H9 (cell line): Measurements from ENCODE around the gene SHC1. TPM values are rescaled to one million over a fixed set of nuclear protein-coding genes. Genes with fewer than 3 reads are reported as not detected.

Experiments used
- DNase-seq: peaks from one replicate; pipeline ENCODE4 v3.0.0-alpha.2; 2017
- H2AFZ ChIP-seq: one replicate; pipeline ENCODE4 v1.6.1; 2013; ENCODE audit warnings: mild to moderate bottlenecking, low read length, control low read depth, moderate library complexity
- H2AK5ac ChIP-seq: 2 replicates; pipeline ENCODE4 v1.6.1; 2013; ENCODE audit warnings: low read length, control low read depth, mixed read lengths; ENCODE audit not compliant: insufficient read length
- H2BK120ac ChIP-seq: one replicate; pipeline ENCODE4 v1.6.1; 2013; ENCODE audit warnings: low read depth, mild to moderate bottlenecking, low read length, control low read depth, inconsistent platforms; ENCODE audit not compliant: poor library complexity, severe bottlenecking
- H2BK12ac ChIP-seq: 2 replicates; pipeline ENCODE4 v1.6.1; 2013; ENCODE audit warnings: low read length, control low read depth, mixed read lengths, low read depth; ENCODE audit not compliant: insufficient read length
- H2BK15ac ChIP-seq: 2 replicates; pipeline ENCODE4 v1.6.1; 2013; ENCODE audit warnings: low read depth, low read length, control low read depth
- H2BK20ac ChIP-seq: one replicate; pipeline ENCODE4 v1.6.1; 2013; ENCODE audit warnings: low read depth, mild to moderate bottlenecking, low read length, control low read depth, inconsistent platforms; ENCODE audit not compliant: poor library complexity, severe bottlenecking
- H2BK5ac ChIP-seq: 2 replicates; pipeline ENCODE4 v1.6.1; 2013; ENCODE audit warnings: low read length, control low read depth, mixed read lengths; ENCODE audit not compliant: insufficient read length
- H3K14ac ChIP-seq: 2 replicates; pipeline ENCODE4 v1.6.1; 2013; ENCODE audit warnings: low read length, control low read depth; ENCODE audit not compliant: insufficient read depth
- H3K18ac ChIP-seq: 2 replicates; pipeline ENCODE4 v1.6.1; 2013; ENCODE audit warnings: low read depth, mild to moderate bottlenecking, mixed read lengths, low read length, control low read depth; ENCODE audit not compliant: insufficient read length
- H3K23ac ChIP-seq: 2 replicates; pipeline ENCODE4 v1.6.1; 2013; ENCODE audit warnings: low read length, control low read depth, mixed read lengths, low read depth; ENCODE audit not compliant: insufficient read length
- H3K23me2 ChIP-seq: 2 replicates; pipeline ENCODE4 v1.6.1; 2013; ENCODE audit warnings: low read depth, mild to moderate bottlenecking, mixed read lengths, low read length, control low read depth; ENCODE audit not compliant: insufficient read length, poor library complexity, severe bottlenecking
- H3K27ac ChIP-seq: 2 replicates; pipeline ENCODE4 v1.5.1; 2013; ENCODE audit warnings: low read length, control low read depth, mixed read lengths, low read depth; ENCODE audit not compliant: insufficient read length
- H3K27me3 ChIP-seq: 2 replicates; pipeline ENCODE4 v1.6.1; 2013; ENCODE audit warnings: low read length, control low read depth, inconsistent platforms; ENCODE audit not compliant: insufficient read depth
- H3K4ac ChIP-seq: 2 replicates; pipeline ENCODE4 v1.6.1; 2013; ENCODE audit warnings: low read depth, mild to moderate bottlenecking, control low read depth, inconsistent platforms, low read length, moderate library complexity
- H3K4me1 ChIP-seq: 2 replicates; pipeline ENCODE4 v1.6.1; 2013; ENCODE audit warnings: low read length, control low read depth, inconsistent platforms; ENCODE audit not compliant: insufficient read depth
- H3K4me2 ChIP-seq: 2 replicates; pipeline ENCODE4 v1.6.1; 2013; ENCODE audit warnings: low read length, control low read depth, mixed read lengths; ENCODE audit not compliant: insufficient read length, insufficient read depth
- H3K56ac ChIP-seq: 2 replicates; pipeline ENCODE4 v1.6.1; 2013; ENCODE audit warnings: low read depth, mild to moderate bottlenecking, mixed read lengths, low read length, control low read depth; ENCODE audit not compliant: insufficient read length
- H3K79me1 ChIP-seq: 2 replicates; pipeline ENCODE4 v1.6.1; 2013; ENCODE audit warnings: low read depth, mild to moderate bottlenecking, moderate library complexity, low read length, control low read depth, inconsistent platforms; ENCODE audit not compliant: insufficient read depth, poor library complexity, severe bottlenecking
- H3K79me2 ChIP-seq: 2 replicates; pipeline ENCODE4 v1.6.1; 2013; ENCODE audit warnings: low read length, control low read depth, inconsistent platforms; ENCODE audit not compliant: insufficient read depth
- H3K9ac ChIP-seq: 2 replicates; pipeline ENCODE4 v1.6.1; 2013; ENCODE audit warnings: low read length, control low read depth, mixed read lengths; ENCODE audit not compliant: insufficient read length; ENCODE audit errors: extremely low read depth
- H3K9me3 ChIP-seq: one replicate; pipeline ENCODE4 v1.6.1; 2013; ENCODE audit warnings: low read depth, low read length, inconsistent platforms; ENCODE audit not compliant: control insufficient read depth
- H3T11ph ChIP-seq: one replicate; pipeline ENCODE4 v1.6.1; 2013; ENCODE audit warnings: mild to moderate bottlenecking, low read length, control low read depth, inconsistent platforms
- H4K20me1 ChIP-seq: one replicate; pipeline ENCODE4 v1.6.1; 2013; ENCODE audit not compliant: control insufficient read depth, insufficient read length, insufficient read depth
- H4K5ac ChIP-seq: 2 replicates; pipeline ENCODE4 v1.6.1; 2013; ENCODE audit warnings: low read depth, mild to moderate bottlenecking, mixed read lengths, low read length, control low read depth; ENCODE audit not compliant: insufficient read length
- H4K8ac ChIP-seq: replicated peaks from 2 replicates; pipeline ENCODE4 v1.6.1; 2013; ENCODE audit warnings: low read length, control low read depth, mixed read lengths, low read depth; ENCODE audit not compliant: insufficient read length
- H4K91ac ChIP-seq: 2 replicates; pipeline ENCODE4 v1.6.1; 2013; ENCODE audit warnings: low read depth, mild to moderate bottlenecking, moderate library complexity, mixed read lengths, low read length, control low read depth; ENCODE audit not compliant: insufficient read length
- H3K27ac Mint-ChIP-seq, 3 experiments: 2 replicates in 2 of 3; 3 replicates in 1 of 3; pipeline ENCODE4 v1.8.0; 2020 to 2021; ENCODE audit warnings: mixed read lengths in 3 of 3, mild to moderate bottlenecking in 1 of 3, moderate library complexity in 1 of 3
- H3K27me3 Mint-ChIP-seq: 2 replicates; pipeline ENCODE4 v1.8.0; 2021; ENCODE audit warnings: low read depth, mild to moderate bottlenecking, moderate library complexity, mixed read lengths
- H3K36me3 Mint-ChIP-seq, 3 experiments: 2 replicates in 2 of 3; 3 replicates in 1 of 3; pipeline ENCODE4 v1.8.0; 2020 to 2021; ENCODE audit warnings: low read depth in 3 of 3, mixed read lengths in 3 of 3; ENCODE audit not compliant: insufficient read depth in 1 of 3
- H3K4me1 Mint-ChIP-seq, 2 experiments: 2 replicates each; pipeline ENCODE4 v1.8.0; 2020; ENCODE audit warnings: mixed read lengths in 2 of 2
- H3K4me3 Mint-ChIP-seq, 2 experiments: 2 replicates in 1 of 2; 3 replicates in 1 of 2; pipeline ENCODE4 v1.8.0; 2020 to 2021; ENCODE audit warnings: mild to moderate bottlenecking in 2 of 2, mixed read lengths in 2 of 2, moderate library complexity in 1 of 2
- H3K9me3 Mint-ChIP-seq, 2 experiments: 2 replicates in 1 of 2; 3 replicates in 1 of 2; pipeline ENCODE4 v1.8.0; 2020; ENCODE audit warnings: mild to moderate bottlenecking in 2 of 2, mixed read lengths in 2 of 2, moderate library complexity in 1 of 2
- CTCF ChIP-seq: fragments of 200-600 bp; sonication (generic); conservative IDR thresholded peaks from 3 replicates; pipeline ENCODE4 v1.8.0; 2021; ENCODE audit warnings: antibody characterized with exemption, mild to moderate bottlenecking
- WGBS: extraction: QIAGEN DNeasy Blood & Tissue Kit; methylation state at CpG from one replicate; pipeline ENCODE4 v1.1.7; 2013; ENCODE audit warnings: missing lambda C conversion rate, low lambda C conversion rate, mixed read lengths; ENCODE audit not compliant: insufficient read length; ENCODE audit errors: extremely low coverage; 5-methylcytosine and 5-hydroxymethylcytosine counted together
- total RNA-seq: library from RNA; stranded (reverse); gene quantifications from 2 replicates; pipeline ENCODE4 v1.2.1, GENCODE V29; 2021

The SHC1 gene
- total RNA-seq, 1 experiment from 2014 or later, result 168 TPM

GRCh38 chr1:154969860-154970452 is 591 bp downstream of the SHC1 start:
- peak overlapping the region; percentile 54; the same call in 1 of the 2 replicates for H3K14ac ChIP-seq
- H3K79me1 ChIP-seq, result peaks cover 7% of the 10 kb centered on the region
- H3K56ac ChIP-seq, result no peak overlapping the region
- H4K5ac ChIP-seq, result no peak overlapping the region
- H2BK20ac ChIP-seq, result no peak overlapping the region
- H3K4me2 ChIP-seq, result peak overlapping the region; percentile 77
- H3K18ac ChIP-seq, result peak overlapping the region; percentile 27
- Mint-ChIP-seq H3K27me3 (no peaks in the 10 kb centered on the region), H3K4me3 (peak overlapping the region in 1 of 2 experiments; percentile 96; a peak in 4 of 5 replicates), H3K36me3 (peaks cover 29 to 44% (median 36%) of the 10 kb centered on the region in 3 experiments), H3K9me3 (no peaks in the 10 kb centered on the region), H3K27ac (peak overlapping the region; percentile 33 to 95 (median 50); a peak in 6 of 7 replicates), H3K4me1 (peaks cover 40 to 43% of the 10 kb centered on the region in 2 experiments)
- no peak overlapping the region for H2BK120ac ChIP-seq
- H2AFZ ChIP-seq, result no peak overlapping the region
- DNase-seq, result no peak
- no peak overlapping the region for H3K4ac ChIP-seq
- no peak overlapping the region for H3K23ac ChIP-seq
- H3K27me3 ChIP-seq, result no peaks in the 10 kb centered on the region
- no peak overlapping the region for H3T11ph ChIP-seq
- no peaks in the 10 kb centered on the region for H3K9me3 ChIP-seq
- peaks cover 31% of the 10 kb centered on the region for H3K23me2 ChIP-seq
- no peak overlapping the region for H4K8ac ChIP-seq
- TF ChIP-seq CTCF, result no peak
- H2BK15ac ChIP-seq, result no peak overlapping the region
- no CpG with 5 or more reads among the region's 22 CpGs for WGBS
- peak overlapping the region; percentile 59 for H3K9ac ChIP-seq
- H2BK12ac ChIP-seq, result no peak overlapping the region
- H3K4me1 ChIP-seq, result peaks cover 4% of the 10 kb centered on the region; the same call in 1 of the 2 replicates
- H3K27ac ChIP-seq, result no peak overlapping the region
- peaks cover 2% of the 10 kb centered on the region for H4K20me1 ChIP-seq
- H2BK5ac ChIP-seq, result no peak overlapping the region
- no peak overlapping the region for H4K91ac ChIP-seq
- no peak overlapping the region for H2AK5ac ChIP-seq
- H3K79me2 ChIP-seq, result peaks cover 10% of the 10 kb centered on the region; the same call in 1 of the 2 replicates
